ENCODE data around the gene SUN5.

- TF ChIP-seq, protein P1, sequence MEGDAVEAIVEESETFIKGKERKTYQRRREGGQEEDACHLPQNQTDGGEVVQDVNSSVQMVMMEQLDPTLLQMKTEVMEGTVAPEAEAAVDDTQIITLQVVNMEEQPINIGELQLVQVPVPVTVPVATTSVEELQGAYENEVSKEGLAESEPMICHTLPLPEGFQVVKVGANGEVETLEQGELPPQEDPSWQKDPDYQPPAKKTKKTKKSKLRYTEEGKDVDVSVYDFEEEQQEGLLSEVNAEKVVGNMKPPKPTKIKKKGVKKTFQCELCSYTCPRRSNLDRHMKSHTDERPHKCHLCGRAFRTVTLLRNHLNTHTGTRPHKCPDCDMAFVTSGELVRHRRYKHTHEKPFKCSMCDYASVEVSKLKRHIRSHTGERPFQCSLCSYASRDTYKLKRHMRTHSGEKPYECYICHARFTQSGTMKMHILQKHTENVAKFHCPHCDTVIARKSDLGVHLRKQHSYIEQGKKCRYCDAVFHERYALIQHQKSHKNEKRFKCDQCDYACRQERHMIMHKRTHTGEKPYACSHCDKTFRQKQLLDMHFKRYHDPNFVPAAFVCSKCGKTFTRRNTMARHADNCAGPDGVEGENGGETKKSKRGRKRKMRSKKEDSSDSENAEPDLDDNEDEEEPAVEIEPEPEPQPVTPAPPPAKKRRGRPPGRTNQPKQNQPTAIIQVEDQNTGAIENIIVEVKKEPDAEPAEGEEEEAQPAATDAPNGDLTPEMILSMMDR (IDR thresholded peaks at IDR 0.05): no peak
- TF ChIP-seq SIN3A (IDR thresholded peaks at IDR 0.05; ENCODE audit: borderline replicate concordance, insufficient read depth, low read depth, low read length): no peak
- TF ChIP-seq POLR2AphosphoS5 (IDR thresholded peaks at IDR 0.05; ENCODE audit: low read depth, low read length): no peak
Measured at GRCh38 chr20:33022289-33022688, 18.1 kb upstream of the SUN5 start.

Measured in Panc1 (cell line).